HG03196 (cell line): ENCODE measurements around the gene SLAMF6.
"Not testable (repeated sequence)": the region's sequence is repeated elsewhere in the genome, so short reads cannot be mapped to it uniquely, and the experiment has no call there.

Experiments
- ATAC-seq: cut with Tn5 transposase; IDR thresholded peaks from one replicate; pipeline ENCODE4 v1.9.1; 2021; ENCODE audit not compliant: unreplicated experiment

The SLAMF6 gene

DNA sequence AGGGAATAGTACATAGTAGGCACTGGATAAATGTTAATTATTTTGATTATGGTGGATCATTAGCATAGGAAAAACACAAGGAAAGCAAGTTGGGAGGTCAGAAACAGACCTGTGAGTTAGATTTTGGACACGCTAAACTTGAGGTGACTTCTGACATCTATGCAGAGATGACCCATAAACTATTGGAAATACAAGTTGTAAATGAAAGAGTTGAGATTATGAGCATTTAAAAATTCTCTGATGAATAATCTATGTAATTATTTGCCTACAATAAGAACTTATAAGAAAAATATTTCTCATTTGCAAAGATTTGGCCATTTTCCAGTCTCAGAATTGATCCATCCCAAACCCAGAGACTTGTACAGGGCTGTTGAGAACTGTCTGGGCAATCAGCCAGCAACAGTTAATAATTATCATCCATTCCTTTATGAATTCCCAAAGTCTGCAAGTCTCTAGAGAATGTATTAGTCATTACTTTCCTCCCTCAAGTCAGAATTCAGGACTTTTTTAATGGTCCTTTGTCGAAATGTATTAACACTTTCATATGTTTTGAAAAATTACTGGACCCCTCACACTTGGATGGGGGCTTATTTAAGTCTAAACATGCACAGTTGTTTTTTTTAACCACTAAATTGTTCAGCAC, 19.4 kb upstream of the SLAMF6 start:
- ATAC-seq, result no peak

DNA sequence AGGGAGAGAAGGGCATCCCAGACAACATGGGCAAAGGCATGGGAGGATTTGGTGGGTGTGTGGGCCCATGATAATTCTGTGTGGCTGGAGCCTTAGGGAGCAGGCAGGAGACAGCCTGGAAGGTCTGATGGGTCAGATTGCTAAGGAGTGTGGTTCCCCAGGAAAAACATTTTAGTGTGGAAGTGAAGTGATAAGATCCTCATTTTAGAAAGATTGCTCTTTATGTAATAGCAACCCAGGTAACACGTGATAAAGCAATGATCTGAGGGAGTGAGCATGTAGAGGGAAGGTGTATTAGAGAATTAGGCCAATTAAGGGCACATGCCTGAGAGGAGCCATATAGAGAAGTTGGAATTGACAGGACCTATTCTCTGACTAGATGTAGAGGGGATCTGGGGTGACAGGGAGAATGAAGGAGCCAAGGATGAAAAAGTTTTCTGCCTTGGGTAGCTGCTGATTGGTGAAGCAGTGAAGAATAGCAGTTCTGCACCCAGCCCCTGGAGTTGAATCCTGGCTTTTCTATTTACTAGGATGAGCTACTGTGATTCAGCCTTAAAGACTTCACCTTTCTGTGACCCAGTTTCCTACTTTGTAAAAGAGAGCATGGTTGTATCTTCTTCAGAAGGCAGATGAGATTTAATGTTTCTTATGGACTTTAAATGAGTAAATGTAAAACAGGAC, 18.7 kb upstream of the SLAMF6 start:
- ATAC-seq, result no peak

DNA sequence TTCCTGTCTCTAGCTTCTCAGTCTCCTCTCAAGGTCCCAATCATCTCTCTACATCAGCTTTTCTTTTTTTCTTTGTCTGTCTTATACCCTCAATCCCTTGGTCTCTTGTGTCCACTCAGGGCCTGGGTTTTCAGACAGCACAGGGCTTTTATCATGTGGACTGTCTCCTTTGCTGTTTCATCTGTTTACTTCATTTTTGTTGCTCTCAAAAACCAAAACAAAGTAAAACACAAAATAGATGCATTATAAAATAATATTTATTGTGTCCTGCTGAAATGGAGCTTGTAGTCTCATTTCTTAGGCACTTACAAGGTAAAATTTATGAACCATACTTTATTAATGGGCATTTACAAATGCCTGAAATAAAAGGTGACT, 17.8 kb upstream of the SLAMF6 start:
- no peak for ATAC-seq

DNA sequence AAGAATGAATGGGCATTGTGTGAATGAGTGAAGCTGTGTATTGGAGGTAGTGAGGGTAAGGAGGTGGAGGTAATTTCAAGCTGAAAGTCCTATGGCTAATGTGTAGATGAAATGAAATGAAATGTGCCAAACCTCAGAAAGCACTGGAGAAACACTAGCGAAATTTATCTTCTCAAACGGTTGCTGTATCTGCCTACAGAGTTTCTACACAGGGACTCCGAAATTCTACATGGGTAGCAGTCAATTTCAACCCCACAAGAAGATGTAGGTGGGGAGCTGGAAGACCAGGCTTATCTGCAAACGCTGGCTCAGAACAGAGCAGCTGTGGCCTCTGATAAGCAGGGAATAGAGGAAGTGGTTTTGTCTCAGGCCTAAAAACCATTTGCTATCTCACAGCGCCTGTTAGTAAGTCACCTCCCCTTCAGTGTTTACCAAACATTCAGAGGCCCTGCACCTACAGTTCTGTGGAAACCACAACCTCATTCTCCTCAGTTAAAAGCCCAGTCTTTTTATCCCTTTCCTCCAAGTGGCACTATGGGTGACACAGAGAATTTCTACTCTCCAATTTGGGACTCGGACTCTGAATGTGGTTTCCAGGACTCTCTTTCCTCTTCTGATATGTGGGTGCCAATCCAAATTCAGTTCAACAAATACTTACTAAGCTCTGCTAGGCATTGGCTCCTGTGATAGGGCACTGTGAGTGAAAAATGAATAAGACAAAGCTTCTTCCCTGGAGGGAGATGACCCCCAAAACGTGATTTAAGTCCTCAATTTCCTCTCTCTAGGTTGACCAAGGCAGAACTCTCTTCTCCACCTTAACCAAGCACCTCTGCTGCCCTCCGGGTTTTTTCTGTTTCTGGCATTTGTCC, 17.2 kb upstream of the SLAMF6 start:
- peak; percentile 90 for ATAC-seq

DNA sequence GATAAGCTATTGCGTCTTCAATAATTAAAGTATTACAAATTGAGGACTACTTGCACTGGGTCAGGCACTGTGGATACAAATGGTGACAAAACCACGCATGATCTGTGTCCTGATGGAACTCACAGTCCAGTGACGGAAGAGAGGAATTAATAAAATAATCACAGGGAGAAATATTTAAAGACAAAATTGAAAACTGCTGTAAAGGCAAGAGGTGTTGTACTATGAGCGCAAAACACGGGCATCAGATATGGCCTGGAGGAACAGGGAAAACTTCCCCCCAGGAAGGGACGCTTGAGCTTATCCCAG, 16.6 kb upstream of the SLAMF6 start:
- ATAC-seq, result no peak

DNA sequence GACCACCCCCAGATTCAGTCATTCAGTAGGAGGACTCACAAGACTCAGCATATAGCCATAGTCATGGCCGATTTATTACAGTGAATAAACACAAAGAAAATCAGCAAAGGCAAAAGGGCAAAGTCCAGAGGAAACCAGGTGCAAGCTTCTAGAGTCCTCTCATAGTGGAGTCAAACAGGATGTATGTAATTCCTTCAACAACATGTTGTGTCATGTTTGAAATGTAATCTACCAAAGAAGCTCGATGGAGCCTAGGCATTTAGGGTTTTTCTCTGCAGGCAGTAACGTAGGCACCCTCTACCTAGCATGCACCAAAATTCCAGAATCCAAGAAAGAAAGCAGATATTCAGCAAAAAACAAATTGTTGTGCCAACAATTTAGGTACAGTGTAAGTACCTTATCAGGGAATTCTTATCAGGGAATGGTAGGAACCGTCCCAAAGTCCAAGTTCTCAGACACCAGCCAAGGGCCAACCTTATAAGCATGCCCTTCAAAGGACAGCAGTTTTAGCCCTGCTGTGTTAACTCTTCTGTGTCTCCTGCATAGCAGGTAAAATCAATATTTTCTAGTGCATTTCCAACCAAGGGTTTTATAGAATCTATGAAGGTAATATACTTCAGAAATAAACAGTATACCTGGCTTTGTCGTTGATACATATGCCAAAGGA, 16.1 kb upstream of the SLAMF6 start:
- no peak for ATAC-seq

DNA sequence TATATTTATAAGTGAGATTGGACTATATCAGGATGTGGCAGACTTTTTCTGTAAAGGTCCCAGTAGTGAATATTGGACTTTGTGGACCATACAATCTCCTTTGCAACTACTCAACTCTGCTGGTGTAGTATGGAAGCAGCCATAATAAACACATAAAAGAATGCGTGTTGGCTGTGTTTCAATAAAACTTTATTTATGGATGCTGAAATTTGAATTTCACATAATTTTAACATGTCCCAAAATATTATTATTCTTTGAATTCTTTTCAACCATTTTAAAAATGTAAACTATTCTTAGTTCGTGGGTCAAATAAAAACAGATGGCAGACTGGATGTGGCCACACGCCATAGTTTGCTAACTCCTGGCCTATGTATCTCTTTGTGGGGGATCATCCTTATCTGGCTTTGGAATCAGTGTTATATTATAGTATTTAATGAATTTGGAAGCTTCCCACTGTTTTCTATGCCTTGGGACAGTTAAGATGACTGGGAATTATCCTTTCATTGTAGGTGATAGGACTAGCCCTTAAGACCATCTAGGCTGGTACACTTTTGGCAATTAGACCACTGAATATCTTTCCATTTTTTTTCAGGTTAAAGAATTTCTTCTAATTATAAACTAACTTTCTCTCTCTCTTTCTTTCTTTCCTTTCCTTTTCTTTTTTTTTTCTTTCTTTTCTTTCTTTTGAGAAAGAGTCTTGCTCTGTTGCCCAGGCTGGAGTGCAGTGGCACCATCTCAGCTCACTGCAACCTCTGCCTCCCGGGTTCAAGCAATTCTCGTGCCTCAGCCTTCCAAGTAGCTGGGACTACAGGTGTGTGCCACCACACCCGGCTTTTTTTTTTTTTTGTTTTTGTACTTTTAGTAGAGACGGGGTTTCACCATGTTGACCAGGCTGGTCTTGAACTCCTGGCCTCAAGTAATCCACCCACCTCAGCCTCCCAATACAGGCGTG, 14.9 kb upstream of the SLAMF6 start:
- no peak for ATAC-seq

DNA sequence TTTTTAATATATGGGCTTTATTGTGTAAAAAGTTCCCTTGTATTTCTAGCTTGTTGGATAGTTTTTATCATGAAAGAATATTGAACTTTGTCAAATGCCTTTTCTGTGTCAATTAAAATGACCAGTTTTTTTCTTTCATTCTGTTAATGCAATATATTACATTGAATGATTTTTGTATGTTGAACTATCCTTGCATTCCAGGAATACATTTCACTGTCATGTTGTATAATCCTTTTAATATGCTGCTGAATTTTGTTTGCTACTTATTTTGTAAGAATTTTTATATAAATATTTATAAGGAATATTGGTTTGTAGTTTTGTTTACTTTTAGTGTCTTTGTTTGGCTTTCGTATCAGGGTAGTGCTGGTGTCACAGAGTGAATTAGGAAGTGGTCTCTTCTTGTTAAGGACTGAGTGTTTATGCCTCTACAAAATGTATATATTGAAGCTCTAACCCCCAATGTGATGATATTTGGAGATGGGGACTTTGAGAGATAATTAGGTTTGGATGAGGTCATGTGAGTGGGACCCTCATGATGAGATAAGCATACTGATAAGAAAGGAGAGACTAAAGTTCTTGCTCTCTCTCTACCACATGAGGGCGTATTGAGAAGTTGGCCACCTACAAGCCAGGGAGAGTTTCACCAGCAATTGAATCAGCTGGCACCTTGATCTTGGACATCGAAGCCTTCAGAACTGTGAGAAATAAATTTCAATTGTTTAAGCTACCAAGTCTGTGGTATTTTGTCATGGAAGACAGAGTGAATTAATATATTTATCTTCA, 12.0 kb upstream of the SLAMF6 start:
- ATAC-seq, result no peak

DNA sequence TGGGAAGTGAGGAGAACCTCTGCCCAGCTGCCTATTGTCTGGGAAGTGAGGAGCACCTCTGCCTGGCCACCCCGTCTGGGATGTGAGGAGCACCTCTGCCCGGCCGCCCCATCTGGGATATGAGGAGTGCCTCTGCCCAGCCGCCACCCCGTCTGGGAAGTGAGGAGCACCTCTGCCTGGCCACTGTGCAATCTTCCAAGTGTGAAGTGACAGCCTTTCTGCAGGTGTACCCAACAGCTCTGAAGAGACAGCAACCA, 9.4 kb upstream of the SLAMF6 start:
- not testable (repeated sequence) for ATAC-seq

DNA sequence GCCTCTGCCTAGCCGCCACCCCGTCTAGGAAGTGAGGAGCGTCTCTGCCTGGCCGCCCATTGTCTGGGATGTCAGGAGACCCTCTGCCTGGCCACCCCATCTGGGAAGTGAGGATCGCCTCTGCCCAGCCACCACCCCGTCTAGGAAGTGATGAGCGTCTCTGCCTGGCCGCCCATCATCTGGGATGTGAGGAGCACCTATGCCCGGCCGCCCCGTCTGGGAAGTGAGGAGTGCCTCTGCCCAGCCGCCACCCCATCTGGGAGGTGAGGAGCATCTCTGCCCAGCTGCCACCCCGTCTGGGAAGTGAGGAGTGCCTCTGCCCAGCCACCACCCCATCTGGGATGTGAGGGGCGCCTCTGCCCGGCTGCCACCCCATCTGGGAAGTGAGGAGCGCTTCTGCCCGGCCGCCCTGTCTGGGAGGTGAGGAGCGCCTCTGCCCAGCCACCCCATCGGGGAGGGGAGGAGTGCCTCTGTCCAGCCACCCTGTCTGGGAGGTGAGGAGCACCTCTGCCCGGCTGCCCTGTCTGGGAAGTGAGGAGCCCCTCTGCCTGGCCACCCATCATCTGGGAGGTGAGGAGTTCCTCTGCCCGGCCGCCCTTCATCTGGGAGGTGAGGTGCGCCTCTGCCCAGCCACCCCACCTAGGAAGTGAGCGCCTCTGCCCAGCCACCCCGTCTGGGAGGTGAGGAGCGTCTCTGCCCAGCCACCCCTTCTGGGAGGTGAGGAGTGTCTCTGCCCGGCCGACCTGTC, 8.9 kb upstream of the SLAMF6 start:
- ATAC-seq, result not testable (repeated sequence)

DNA sequence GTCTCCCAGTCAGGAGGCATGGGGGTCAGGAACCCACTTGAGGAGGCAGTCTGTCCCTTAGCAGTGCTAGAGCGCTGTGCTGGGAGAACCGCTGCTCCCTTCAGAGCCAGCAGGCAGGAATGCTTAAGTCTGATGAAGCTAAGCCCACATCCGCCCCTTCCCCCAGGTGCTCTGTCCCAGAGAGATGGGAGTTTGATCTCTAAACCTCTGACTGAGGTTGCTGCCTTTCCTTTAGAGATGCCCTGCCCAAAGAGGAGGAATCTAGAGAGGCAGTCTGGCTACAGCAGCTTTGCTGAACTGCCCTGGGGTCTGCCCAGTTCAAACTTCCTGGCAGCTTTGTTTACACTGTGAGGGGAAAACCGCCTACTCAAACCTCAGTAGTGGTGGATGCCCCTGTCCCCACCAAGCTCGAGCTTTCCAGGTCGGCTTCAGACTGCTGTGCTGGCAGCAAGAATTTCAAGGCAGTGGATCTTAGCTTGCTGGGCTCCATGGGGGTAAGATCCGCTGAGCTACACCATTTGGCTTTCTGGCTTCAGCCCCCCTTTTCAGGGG, 6.4 kb upstream of the SLAMF6 start:
- ATAC-seq, result not testable (repeated sequence)

DNA sequence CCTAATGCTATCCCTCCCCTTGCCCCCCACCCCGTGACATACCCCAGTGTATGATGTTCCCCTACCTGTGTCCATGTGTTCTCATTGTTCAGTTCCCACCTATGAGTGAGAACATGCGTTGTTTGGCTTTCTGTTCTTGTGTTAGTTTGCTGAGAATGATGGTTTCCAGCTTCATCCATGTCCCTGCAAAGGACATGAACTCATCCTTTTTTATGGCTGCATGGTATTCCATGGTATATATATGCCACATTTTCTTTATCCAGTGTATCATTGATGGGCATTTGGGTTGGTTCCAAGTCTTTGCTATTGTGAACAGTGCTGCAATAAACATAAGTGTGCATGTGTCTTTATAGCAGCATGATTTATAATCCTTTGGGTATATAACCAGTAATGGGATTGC, 734 bp upstream of the SLAMF6 start:
- not testable (repeated sequence) for ATAC-seq

DNA sequence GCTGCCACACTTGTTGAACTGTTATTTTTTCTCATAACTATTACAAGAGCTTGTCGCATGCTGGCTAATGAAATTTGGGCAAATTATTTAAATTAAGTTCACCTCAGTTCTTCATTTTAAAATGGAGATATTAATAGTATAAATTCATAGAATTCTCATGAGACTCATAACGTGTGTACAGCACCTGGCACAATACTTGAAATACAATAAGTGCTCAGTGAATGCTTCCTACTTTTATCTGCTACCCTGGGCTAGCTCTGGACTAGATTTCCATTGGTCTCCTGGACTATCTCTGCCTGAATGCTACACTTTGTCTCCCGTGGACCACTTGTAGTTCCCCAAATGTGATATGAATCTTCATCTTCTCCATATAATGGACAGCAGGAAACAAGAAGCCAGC, 919 bp downstream of the SLAMF6 start:
- no peak for ATAC-seq

DNA sequence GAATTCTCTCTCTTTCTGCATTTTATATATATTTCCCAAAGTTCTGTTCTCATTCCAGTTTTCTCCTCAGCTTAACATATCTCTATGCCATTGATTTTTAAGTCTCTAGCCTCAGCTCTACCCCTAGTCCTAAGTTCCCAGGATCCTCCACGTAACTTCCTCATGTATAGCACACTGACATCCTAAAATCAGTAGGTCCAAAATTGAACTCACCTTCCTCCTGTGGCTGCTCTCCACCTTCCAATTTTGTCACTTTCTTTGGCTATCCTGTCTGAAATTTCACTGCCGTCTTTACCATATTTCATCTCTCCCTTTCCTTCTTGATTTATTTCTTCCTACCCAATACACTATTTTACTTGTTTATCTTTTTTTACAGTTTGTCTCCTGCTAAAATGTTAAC, 1.5 kb downstream of the SLAMF6 start:
- ATAC-seq, result no peak

DNA sequence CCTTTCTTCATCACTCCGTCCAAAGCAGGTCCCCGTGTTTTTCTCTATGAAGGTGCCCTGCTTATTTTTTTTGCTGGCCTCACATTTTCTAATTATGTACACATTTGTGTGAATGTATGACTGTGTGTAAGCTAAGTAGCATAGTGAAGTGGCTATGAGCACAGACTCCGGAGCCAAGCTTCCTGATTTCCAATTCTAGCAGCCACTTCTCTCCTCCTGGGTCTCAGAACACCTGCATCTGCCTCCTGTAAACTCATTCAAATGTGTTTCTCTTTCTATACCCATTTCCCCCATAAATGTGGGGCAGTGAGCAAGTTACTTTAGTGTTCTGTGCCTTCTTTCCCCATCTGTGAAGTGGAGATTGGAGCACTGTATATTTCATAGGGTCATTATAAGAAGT, 2.1 kb downstream of the SLAMF6 start:
- ATAC-seq, result no peak

DNA sequence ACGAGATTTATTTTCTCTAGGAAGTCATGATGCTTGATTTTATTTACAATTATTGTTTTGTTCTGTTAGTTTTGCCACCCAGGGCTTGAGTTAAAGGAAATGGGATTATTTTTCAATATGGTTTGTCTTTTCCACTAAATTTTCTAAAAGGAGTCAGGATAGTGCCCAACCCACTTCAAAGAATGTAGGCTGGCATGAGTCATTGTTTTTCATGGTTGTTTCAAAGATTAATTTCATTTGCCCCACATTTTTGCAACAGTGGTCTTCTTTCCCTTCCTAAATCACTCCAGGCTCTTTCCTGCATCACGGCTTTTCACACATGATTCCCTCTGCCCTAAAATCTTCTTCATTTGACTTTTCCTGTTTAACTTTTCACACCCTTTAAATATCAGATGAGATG, 2.5 kb downstream of the SLAMF6 start:
- ATAC-seq, result no peak

DNA sequence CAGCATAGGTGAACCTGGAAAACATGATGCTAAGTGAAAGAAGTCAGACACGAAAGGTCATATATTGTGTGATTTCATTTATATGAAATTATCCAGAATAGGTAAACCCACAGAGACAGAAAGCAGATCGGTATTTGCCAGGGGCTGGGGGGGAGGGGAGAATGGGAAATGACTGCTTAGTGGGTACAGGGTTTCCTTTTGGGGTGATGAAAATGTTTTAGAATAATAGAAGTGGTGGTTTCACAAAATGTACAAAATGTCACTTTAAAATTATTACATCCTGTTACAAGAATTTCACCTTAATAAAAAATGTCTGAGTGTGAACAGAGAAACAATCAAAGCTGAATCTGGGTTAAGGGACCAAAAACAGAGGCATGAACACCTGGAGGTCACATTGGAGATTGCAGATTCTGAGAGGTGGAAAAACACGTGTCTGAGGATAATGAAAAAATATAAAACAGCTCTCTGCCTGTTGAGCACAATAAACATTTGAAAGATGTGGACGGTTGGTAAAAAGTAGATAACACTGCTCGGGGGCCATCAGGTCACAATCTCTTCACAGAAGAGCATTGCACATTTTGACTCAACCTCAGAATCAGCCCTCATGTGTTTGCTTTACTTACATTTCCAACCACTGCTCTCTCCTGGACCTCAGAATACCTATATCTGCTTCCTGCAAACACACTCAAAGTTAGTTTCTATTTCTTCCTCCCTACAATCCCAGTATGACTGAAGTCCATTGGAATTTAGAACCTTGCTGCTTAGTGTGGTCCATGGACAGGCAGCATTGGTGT, 3.2 kb downstream of the SLAMF6 start:
- no peak for ATAC-seq

DNA sequence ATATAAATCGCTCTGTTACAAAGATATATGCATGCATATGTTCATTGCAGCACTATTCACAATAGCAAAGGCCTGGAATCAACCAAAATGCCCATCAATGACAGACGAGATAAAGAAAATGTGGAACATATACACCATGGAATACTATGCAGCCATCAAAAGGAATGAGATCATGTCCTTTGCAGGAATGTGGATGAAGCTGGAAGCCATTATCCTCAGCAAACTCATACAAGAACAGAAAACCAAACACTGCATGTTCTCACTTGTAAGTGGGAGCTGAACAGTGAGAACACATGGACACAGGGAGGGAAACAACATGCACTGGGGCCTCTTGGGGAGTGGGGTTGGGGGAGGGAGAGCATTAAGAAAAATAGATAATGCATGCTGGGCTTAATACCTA, 5.5 kb downstream of the SLAMF6 start:
- not testable (repeated sequence) for ATAC-seq
